Measurements from ENCODE around the gene SND1. TPM values are rescaled to one million over a fixed set of nuclear protein-coding genes. Genes with fewer than 3 reads are reported as not detected.

Gene SND1
- total and polyA plus RNA-seq, 10 of the 15 experiments (the other 5 are each of a cell fraction or from before 2014, with no cell fraction given) = 52.4 to 270 (median 146) TPM

DNA sequence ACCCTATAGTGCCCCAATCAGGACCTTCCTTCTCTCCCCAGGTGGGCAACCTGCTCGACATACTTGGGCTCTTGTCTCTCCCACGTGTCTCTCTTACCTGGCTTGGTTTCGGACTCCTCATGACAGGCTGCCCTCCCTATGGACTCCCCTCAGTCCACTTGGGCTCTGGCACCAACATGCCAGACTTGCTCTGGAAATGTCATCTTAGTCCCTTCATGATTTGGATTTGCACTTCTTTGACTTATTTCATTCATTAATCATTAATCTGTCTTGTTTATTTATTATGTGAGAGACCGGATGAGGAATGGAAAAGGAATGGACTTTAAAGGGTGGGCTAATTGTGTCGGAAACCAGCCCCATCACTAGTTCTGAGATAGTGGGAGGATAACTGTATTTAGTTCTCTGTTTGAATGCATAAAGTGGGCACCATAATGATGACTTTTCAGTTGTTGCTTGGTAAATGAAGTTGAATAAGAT lies 108.0 kb downstream of the SND1 start:
- H3K4me3 ChIP-seq = no peak overlapping the region
- TF ChIP-seq, protein P1, sequence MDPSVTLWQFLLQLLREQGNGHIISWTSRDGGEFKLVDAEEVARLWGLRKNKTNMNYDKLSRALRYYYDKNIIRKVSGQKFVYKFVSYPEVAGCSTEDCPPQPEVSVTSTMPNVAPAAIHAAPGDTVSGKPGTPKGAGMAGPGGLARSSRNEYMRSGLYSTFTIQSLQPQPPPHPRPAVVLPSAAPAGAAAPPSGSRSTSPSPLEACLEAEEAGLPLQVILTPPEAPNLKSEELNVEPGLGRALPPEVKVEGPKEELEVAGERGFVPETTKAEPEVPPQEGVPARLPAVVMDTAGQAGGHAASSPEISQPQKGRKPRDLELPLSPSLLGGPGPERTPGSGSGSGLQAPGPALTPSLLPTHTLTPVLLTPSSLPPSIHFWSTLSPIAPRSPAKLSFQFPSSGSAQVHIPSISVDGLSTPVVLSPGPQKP (IDR thresholded peaks at IDR 0.05; ENCODE audit: low read depth, low read length) = no peak
- TF ChIP-seq NR2F1 (conservative IDR thresholded peaks at IDR 0.05) (no peak), ZNF217 (IDR thresholded peaks at IDR 0.05) (no peak), BRCA1 (IDR thresholded peaks at IDR 0.05; ENCODE audit: low read depth, low read length) (no peak), KDM1A (IDR thresholded peaks at IDR 0.05; ENCODE audit: borderline replicate concordance) (no peak)
- TF ChIP-seq, protein P2, sequence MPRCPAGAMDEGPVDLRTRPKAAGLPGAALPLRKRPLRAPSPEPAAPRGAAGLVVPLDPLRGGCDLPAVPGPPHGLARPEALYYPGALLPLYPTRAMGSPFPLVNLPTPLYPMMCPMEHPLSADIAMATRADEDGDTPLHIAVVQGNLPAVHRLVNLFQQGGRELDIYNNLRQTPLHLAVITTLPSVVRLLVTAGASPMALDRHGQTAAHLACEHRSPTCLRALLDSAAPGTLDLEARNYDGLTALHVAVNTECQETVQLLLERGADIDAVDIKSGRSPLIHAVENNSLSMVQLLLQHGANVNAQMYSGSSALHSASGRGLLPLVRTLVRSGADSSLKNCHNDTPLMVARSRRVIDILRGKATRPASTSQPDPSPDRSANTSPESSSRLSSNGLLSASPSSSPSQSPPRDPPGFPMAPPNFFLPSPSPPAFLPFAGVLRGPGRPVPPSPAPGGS (IDR thresholded peaks at IDR 0.05; ENCODE audit: borderline replicate concordance, insufficient read depth, low read depth, low read length, poor library complexity, severe bottlenecking) = no peak
- TF ChIP-seq, protein P3, sequence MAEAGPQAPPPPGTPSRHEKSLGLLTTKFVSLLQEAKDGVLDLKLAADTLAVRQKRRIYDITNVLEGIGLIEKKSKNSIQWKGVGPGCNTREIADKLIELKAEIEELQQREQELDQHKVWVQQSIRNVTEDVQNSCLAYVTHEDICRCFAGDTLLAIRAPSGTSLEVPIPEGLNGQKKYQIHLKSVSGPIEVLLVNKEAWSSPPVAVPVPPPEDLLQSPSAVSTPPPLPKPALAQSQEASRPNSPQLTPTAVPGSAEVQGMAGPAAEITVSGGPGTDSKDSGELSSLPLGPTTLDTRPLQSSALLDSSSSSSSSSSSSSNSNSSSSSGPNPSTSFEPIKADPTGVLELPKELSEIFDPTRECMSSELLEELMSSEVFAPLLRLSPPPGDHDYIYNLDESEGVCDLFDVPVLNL (IDR thresholded peaks at IDR 0.05; ENCODE audit: low read depth, low read length) = no peak
- H3K27me3 ChIP-seq (replicated peaks in 1 of 2; ENCODE audit: control insufficient read depth in 2 of 2, insufficient read depth in 2 of 2, low read length in 1 of 2) = no peaks in the 10 kb centered on the region
- H3K27ac ChIP-seq (ENCODE audit: control insufficient read depth, insufficient read depth) = no peak overlapping the region
- BruUV-seq (replicated peaks) = no TSS peak
- FAIRE-seq (no peak), DNase-seq (ENCODE audit: low read depth, low spot score) (no peak), ATAC-seq (no peak)
- CTCF ChIA-PET = interaction anchor here (1.0 to 2.1 kb wide), 2 partner anchors 16 to 21 kb away, joined by 3 to 10 read pairs; no protein-coding TSS in a partner anchor
- H3K36me3 ChIP-seq (ENCODE audit: control insufficient read depth in 2 of 2, insufficient read depth in 2 of 2, low read length in 1 of 2) = no peaks in the 10 kb centered on the region; a peak in 1 of 4 replicates
- H3K9ac ChIP-seq (ENCODE audit: control insufficient read depth, insufficient read depth, low read length) = no peak overlapping the region
- SMC1A ChIA-PET (ENCODE audit: uncharacterized antibody, unreplicated experiment) = interaction anchor here (1.0 kb wide), 1 partner anchor 80 kb away, joined by 3 read pairs; no protein-coding TSS in a partner anchor
- in situ Hi-C loops (cut with MboI) = no loop called here
- intact Hi-C loops (cut with micrococcal nuclease; ENCODE audit: unreplicated experiment) = no loop called here
- POLR2A ChIA-PET = no interaction called here
- H3K79me2 ChIP-seq (ENCODE audit: control insufficient read depth, insufficient read depth, low read length) = peaks cover 34% of the 10 kb centered on the region
- no peaks in the 10 kb centered on the region for H3K4me1 ChIP-seq (ENCODE audit: control insufficient read depth, insufficient read depth, low read length)
- WGBS (ENCODE audit: insufficient coverage, insufficient replicate concordance, low lambda C conversion rate, missing lambda C conversion rate) = 98% methylated on average over 5 of the region's 5 CpGs
- no peak overlapping the region for H2AFZ ChIP-seq (ENCODE audit: control insufficient read depth, low read depth, low read length)
- RAD21 ChIA-PET (ENCODE audit: unreplicated experiment) = no interaction called here
- H4K20me1 ChIP-seq (ENCODE audit: control insufficient read depth, insufficient read depth) = no peaks in the 10 kb centered on the region
- no peaks in the 10 kb centered on the region for H3K9me3 ChIP-seq (replicated peaks; ENCODE audit: control insufficient read depth, insufficient read depth, low read length)
- no peak overlapping the region for H3K4me2 ChIP-seq (ENCODE audit: control insufficient read depth, insufficient read depth)

Data from GM12878 (cell line).